GM21717 (cell line): ENCODE measurements around the gene PPTC7.
"Not testable (repeated sequence)": the region's sequence is repeated elsewhere in the genome, so short reads cannot be mapped to it uniquely, and the experiment has no call there.

Experiments used
- ATAC-seq: cut with Tn5 transposase; IDR thresholded peaks from one replicate; pipeline ENCODE4 v1.9.1; 2021; ENCODE audit warnings: mild to moderate bottlenecking, moderate library complexity; ENCODE audit not compliant: unreplicated experiment

PPTC7 gene

DNA sequence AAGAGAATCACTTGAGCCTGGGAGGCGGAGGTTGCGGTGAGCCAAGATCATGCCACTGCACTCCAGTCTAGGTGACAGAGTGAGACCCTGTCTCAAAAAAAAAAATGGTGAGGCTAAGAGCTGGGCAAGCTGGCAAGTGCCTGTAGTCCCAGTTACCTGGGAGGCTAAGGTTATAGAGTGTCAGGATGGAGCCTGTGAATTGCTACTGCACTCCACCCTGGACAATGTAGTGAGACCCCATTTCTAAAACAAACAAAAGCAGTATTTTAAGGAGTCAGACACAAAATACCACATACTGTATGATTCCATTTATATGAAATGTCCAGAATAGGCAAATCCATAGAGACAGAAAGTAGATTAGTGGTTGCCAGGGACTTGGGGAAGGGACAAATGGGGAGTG lies 4.0 kb upstream of the PPTC7 start:
- not testable (repeated sequence) for ATAC-seq

DNA sequence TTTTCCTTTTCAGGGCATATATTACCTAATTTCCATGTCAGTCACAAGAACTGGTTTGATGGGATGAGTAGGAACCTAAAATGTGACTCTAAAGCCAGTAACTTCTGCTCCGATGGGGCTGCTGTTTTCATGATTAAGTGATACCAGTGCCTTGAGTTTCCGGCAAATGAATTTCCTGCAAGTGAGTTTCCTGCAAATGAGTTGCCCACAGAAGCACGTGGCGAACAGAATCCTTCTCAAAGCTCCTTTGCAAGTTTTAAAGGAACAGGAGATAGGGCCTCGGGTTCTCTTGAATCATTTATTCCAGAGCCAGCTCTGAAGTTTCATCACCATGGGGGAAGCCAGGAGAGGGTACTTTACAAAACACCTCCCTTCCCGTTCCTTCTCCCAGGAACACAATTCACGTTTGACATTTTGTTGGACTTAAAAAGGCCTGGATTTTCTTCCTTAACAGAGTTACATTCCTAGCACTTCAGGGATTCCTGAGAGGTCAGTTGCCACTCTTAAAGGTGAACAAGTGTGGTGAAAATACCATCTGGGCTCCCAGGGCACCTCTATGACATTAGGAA lies 2.2 kb upstream of the PPTC7 start:
- no peak for ATAC-seq

DNA sequence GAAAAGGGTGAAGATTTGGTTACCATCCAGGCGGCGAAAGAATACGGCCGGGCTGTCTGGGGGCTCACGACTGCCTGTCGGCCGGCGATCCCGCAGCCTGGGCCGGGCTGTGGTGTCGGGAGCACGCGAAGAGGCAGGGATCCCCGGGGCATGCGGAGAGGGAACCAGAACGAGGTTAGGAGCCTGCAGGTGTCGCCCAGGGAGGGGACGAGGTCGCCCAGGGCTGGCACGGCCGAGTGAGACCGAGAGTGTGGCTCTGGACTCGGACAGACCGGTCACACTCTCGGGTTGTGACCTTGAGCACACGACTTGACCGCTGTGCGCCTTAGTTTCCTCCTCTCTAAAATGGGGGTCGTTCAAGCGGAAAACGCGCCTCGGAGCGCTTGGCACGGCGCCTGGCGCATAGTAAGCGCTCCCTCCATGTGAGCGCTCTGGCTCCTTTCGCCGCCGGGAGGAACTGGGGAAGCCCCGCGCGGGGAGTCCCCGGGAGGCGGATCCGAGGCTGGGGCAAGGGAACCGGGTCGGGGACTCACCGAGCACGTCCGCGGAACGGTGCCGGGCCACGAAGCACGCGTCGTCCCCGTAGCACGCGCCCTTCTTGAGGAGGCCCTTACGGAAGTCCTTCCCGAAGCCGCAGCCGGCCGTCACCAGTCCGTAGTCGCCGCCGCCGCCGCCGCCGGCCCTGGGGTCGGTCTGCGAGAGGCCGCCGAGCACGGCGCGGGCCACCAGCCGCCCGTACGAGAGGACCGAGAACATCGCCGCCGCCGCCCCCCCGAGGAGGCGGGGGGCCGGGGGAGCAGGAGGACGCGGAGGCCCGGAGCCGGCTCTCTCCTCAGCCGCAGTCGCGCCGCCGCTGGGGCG lies 612 bp downstream of the PPTC7 start:
- ATAC-seq = peak; percentile 43

DNA sequence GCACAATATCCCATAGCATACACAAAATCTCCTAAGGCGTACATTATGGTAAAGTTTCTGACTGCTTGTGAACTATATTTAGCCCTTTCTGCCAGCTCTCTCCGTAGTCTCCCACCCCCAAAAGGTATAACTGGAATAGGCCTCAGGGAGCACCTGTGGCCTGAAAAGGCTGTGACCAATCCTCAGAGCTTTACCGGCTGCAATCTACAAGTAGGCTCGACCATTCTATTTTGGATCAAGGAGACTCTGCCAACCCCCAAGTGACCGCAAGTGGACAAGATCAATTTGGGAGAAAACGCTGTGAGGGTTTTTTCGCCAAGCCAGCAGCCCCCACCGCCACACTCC lies 1.2 kb downstream of the PPTC7 start:
- ATAC-seq = no peak

DNA sequence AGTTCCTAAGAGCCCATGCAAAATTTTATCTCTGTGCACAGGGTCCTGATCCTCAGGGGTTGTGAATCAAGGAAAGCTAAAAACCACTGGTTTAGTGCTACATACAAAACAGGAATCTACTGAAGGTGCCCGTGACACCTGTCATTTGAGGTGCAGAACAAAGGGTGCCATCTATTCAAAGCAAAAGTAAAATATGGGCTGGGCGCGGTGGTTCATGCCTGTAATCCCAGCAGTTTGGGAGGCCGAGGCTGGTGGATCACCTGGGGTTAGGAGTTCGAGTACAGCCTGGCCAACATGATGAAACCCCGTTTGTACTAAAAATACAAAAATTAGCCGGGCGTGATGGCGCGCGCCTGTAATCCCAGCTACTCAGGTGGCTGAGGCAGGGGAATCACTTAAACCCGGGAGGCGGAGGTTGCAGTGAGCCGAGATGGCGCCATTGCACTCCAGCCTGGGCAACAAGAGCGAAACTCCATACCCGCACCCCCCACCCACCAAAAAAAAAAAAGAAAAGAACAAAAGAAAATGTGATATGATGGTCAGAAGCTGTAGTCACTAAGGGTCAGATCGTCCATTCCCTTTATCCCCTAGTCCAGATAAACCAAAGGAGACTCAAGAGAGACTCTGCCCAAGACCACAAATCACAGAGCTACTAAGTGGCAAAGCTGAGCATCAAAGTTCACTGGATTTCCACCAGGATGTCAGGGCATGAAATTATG lies 3.4 kb downstream of the PPTC7 start:
- no peak for ATAC-seq

DNA sequence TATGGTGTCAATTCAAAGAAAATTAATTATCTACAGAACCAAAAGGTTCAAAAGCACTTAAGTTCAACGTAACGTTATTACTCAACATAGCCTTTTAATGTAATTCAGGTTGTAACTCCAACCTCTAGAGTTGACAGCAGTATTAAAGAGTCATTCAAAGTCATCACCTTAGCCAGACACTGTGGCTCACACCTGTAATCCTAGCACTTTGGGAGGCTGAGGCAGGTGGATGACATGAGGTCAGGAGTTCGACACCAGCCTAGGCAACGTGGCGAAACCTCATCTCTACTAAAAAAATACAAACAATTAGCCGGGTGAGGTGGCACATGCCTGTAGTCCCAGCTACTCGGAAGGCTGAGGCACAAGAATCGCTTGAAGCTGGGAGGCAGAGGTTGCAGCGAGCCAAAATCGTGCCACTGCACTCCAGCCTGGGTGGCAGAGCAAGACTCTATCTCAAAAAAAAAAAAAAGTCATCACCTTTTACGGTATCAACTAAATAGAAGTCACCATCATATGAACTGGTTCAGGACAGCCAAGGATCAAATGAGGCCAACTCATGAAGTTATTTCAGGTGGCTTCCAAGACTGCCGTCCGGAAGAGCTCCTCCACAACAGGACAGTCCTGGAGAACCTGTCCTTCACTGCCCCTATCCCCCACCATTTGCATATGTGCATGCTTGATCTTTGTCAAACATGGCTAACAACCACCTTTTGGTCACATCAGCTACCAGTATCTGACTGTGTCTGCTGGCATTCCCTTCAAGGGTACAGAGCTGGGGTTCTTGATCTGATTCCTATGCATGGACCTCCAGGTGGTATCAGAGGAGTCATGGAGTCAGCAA lies 4.2 kb downstream of the PPTC7 start:
- ATAC-seq = no peak

DNA sequence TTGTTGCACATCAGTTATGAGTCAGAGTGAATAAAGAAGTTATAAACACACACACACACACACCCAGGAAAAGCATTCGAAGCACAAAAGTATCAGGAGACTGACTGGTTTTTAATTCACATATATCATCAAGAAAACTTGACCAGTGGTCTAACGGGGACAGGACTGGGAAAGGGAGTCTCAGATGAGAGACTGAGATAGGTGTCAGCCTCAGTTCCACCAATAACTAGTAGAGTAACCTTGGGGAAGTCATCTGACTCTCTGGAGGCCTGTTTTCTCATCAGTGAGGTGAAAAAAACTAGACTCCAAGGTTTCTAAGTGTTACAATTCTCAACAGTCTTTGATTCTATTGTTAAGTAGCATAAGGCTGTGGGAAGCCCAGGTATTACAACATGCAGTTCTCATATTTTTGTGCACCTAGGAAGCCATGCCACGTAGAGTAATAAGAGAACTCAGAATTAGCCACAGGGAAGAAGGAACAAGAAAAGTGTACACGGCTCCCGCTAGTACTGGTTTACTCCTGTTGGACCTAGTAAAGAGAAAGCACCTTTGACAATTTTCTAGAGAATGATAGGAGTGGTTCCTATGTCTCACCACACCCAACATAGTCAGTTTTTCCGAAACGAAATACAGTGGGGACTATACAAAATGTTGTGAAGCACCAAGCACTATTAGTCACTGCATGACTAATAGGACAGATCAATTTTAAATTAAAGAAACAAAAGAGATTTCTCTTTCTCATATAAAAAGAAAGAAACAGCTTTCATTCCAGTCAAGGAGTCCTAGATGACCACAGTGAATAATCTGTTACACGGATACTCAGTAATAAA lies 5.0 kb downstream of the PPTC7 start:
- peak; percentile 27 for ATAC-seq

DNA sequence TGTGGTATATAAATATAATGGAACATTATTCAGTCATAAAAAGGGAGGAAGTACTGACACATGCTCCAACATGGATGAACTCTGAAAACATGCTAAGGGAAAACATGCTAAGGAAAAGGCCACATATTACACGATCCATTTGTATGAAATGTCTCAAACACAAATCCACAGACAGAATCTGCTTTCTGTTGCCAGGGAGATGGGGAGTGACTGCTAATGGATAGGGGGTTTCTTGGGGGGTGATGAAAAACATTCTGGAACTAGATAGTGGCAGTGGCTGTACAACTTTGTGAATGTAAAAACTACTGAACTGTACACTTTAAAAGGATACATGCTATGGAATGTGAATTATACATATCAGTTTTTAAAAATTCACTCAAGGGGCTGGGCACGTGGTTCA lies 6.6 kb downstream of the PPTC7 start:
- no peak for ATAC-seq

DNA sequence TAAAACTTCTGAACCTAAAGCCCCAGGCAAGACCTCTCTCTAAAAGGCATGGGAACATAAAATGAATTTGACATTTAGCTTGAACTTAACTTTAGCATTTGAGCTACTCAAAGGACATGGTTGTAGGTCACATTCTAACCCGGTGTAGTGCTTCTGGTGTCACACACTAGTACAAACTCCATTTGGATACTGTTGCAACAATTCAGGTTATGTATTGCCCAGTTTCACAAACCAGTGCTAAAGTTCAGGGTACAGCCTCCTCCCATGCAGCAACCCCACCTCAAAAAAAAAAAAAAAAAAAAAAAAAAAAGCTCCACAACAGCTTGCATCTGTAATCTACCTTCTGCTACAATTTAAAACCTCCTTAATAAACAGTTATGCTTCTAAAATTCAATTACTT lies 7.8 kb downstream of the PPTC7 start:
- ATAC-seq = no peak

DNA sequence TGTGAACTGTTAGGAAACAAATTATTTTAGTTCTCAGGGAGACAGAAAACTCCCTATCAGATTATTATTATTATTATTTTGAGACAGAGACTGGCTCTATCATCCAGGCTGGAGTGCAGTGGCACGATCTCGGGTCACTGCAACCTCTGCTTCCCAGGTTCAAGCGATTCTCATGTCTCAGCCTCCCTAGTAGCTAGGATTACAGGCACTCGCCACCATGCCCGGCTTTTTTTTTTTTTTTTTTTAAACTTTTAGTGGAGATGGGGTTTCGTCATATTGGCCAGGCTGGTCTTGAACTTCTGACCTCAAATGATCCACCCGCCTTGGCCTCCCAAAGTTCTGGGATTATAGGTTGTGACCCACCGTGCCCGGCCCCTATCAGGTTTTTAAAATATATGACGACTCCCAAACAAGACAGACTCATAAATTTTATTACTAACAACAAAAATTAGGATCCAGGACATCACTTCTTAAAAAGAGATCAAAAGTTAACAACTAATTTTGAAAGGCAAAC lies 8.3 kb downstream of the PPTC7 start:
- not testable (repeated sequence) for ATAC-seq

DNA sequence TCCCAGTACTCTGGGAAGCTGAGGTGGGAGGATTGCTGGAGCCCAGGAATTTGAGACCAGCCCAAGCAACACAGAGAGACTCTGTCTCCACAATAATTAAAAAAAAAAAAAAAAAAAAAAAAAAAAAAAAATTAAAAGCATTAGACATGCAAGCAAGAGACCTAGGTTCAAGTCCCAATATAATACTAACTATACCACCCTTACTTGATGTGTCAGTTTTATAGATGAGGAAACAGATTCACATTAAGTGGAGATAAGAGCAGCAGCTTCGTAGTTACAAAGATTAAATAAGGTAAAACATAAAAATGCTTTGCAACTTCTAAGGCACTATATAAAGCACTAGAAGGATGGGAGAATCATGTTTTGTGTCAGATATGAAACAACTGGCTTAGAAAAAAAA lies 9.1 kb downstream of the PPTC7 start:
- no peak for ATAC-seq

DNA sequence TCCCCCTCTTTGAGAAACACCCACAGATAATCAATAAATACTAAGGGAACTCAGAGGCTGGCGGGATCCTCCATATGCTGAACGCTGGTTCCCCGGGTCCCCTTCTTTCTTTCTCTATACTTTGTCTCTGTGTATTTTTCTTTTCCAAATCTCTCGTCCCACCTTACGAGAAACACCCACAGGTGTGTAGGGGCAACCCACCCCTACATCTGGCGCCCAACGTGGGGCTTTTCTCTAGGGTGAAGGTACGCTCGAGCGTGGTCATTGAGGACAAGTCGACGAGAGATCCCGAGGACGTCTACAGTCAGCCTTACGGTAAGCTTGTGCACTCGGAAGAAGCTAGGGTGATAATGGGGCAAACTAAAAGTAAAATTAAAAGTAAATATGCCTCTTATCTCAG lies 12.3 kb downstream of the PPTC7 start:
- ATAC-seq = not testable (repeated sequence)

DNA sequence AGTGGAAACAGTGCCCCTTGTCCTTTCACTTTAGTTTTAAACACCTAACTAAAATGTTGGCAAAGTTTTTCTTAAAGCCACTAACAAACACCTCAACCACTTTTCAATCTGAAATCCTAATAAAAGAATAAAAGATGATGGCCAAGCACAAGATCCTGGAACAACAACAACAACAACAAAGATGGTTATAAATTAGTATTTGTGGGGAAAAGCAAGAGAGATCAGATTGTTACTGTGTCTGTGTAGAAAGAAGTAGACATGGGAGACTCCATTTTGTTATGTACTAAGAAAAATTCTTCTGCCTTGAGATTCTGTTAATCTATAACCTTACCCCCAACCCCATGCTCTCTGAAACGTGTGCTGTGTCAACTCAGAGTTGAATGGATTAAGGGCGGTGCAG lies 13.3 kb downstream of the PPTC7 start:
- not testable (repeated sequence) for ATAC-seq

DNA sequence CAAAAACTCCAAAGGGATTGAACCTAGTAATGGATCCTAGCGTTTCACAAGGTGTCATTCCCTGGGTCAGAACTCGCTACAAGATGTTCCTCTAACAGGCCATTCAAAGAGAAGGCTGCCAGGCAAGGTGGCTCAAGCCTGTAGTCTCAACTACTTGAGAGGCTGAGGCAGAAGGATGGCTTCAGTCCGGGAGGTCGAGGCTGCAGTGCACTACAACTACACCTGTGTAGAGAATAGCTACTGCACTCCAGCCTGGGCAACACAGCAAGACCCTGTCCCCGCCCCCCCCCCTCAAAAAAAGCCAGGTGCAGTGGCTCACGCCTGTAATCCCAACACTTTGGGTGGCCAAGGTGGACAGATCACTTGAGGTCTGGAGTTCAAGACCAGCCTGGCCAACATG lies 14.4 kb downstream of the PPTC7 start:
- no peak for ATAC-seq

DNA sequence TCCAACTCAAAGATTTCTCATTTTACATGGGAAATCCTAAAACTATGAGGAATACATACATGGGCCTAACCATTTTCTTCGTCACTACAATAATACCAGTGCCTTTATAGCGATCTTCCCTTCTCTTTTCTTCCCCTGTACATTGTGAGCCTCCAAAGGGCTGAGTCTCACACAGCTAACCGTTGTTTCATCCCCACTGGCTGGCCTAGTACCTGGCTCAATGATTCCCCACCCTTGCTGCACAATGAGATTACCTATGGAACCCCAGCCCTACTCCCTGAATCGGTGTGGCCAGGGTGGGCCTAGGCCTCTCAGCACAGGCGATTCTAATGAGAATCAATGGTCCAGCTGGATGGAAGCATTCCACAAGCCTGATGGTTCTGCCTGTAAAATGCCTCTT lies 16.1 kb downstream of the PPTC7 start:
- ATAC-seq = no peak

DNA sequence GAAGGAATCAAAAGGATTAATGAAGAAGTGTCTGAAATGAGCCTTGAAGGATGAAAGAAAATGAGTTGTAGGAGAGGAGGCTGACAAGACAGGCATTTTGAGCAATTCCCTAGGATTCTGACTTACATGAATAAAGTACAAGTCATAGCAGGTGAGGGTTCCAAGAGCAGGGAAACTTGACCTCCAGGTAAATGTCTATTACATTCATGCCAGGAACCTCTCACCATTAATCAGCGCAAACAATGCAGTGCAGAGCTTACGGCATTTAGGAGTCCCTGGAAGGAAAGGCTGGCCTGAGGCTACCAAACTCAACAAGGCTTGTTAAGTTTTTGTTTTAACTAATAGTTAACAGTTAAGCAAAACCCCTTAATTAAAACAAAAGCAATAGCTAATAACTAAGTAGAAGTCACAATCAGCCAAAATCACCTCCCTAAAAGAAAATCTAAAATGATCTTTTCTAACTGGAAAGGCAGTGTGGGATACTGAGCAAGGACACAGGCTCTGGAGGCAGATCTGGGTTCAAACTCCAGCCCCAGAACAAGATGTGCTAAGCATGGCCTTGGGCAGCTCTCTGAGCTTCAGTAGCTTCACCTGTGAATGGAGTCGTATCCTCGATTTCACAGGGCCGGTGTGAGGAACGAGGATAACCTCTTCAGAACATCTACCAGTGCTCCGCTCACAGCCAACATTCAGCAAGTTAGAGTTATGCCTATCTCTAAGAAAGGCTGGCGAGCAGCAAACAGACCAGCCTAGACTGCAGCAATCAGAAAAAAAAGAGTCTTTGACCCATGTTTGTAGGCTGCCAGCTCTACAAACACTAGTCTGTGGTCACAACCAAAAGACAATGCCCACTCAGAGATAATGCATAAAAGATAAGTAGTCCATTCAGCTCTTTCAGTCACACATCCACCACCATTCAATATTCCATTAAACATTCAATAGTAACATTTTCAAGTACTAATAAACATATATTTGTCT lies 16.9 kb downstream of the PPTC7 start:
- no peak for ATAC-seq

DNA sequence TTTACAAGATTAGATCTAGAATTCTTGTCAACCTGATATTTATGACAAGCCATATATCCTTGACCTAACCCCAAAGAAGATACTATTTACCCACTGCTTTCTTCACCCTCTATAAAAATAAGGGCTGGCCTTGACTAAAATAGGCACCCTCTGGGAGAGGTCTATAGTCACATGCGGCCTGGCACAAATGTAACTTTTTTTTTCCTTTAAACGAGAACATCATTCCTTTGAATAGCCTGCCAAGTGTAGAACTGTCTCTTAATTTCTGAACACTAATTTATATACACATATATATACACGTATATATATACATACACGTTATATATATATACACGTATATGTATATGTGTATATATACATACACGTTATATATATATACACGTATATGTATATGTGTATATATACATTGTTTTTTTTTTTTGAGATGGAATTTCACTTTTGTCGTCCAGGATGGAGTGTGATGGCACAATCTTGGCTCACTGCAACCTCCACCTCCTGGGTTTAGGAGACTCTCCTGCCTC lies 18.6 kb downstream of the PPTC7 start:
- no peak for ATAC-seq

DNA sequence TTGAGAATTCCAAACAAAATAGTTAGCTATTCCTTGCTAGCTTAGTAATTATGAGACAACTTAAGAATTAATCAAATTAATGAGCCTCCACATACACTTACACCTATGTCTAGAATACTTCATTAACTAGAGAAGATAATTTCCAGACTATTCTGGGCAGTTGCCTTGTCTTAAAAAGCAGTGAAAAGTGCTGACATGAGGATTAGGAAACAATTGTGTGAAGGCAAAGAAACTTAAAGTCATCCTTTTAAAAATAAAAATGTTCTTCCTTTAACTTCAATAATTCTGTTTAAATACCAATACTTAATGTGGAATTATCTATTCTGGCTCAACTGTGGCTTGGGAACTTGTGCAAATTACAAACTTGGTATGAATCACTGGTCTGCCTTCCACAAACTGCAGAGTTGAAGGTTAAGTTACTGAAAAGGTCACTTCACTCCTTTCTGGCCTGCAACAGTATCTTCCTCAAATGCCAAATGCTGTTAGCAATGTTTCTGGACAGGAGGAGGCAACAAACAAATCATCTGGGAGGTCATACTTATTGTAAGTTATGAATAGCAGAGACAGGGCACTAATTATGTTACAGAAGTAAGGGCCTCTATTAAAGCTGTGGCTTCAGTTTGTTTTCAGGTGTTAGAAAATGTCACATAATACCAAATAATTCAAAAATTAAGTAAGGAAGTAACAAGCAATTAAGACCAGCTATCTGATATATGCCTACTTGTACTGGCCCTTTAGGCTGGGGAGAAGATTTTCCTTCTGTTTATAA lies 19.2 kb downstream of the PPTC7 start:
- ATAC-seq = no peak
